HUES64 (cell line): ENCODE data around the gene ENDOV.

Experiments
- H3K27ac ChIP-seq: 2 replicates; pipeline ENCODE4 v1.7.0; 2013; ENCODE audit warnings: low read depth, low read length, inconsistent platforms
- H3K27me3 ChIP-seq: 2 replicates; pipeline ENCODE4 v1.6.1; 2013; ENCODE audit warnings: mild to moderate bottlenecking, low read length; ENCODE audit not compliant: insufficient read depth
- H3K36me3 ChIP-seq: 2 replicates; pipeline ENCODE4 v1.6.1; 2013; ENCODE audit warnings: mild to moderate bottlenecking, low read length; ENCODE audit not compliant: insufficient read depth
- H3K4me1 ChIP-seq: 2 replicates; pipeline ENCODE4 v1.6.1; 2013; ENCODE audit warnings: mild to moderate bottlenecking, low read length, moderate library complexity; ENCODE audit not compliant: insufficient read depth
- H3K4me3 ChIP-seq: 2 replicates; pipeline ENCODE4 v1.5.1; 2013; ENCODE audit warnings: mild to moderate bottlenecking, low read length, moderate library complexity
- H3K9ac ChIP-seq: 2 replicates; pipeline ENCODE4 v1.6.1; 2013; ENCODE audit warnings: mild to moderate bottlenecking, low read depth, low read length
- H3K9me3 ChIP-seq: 2 replicates; pipeline ENCODE4 v1.6.1; 2013; ENCODE audit warnings: low read depth, low read length; ENCODE audit not compliant: insufficient read depth
- WGBS: fragments of 150-250, 120-280 bp; methylation state at CpG from one replicate; pipeline ENCODE4 v1.1.7; 2013; ENCODE audit warnings: missing lambda C conversion rate; 5-methylcytosine and 5-hydroxymethylcytosine counted together

The ENDOV gene

DNA sequence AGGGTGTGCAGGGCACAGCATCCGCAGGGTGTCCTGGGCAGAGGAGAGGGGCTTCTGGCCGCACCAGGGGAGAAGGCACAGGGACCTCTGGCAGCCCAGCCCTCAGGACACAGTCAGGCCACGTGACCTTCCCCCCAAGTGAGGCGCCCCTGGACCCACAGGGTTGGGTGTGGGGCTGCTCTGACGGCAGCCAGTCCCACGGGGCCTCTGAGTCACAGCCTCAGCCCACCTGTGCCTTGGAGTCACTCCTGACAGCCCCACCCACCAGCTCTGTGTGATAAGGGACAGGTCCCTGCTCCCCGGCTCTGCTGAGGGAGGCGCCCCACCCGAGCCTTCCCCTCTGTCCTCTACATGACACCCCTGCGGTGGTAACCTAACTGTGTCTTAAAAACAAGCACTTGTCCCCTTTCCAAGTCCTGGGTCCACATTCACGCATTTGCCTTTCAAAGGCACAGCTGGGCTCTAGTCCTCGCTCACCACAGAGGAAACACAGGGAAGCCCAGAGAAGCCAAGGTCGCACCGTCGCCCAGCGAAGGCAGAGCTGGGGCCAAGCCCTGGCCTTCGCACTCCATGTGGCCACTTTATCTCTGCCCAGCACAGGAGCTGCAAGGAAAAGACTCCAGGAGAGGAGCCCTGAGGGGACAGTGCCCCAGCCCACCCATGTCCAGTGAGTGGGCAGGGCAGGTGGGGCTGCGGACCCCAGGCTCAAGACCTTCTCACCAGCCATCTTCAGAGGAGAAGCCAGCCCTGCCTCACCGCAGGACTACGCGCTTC is 66.5 kb downstream of the ENDOV start:
- H3K4me3 ChIP-seq: no peak overlapping the region
- no peaks in the 10 kb centered on the region for H3K9me3 ChIP-seq
- H3K36me3 ChIP-seq: no peaks in the 10 kb centered on the region
- H3K9ac ChIP-seq: no peak overlapping the region
- no peak overlapping the region for H3K27ac ChIP-seq
- H3K4me1 ChIP-seq: 0 out of 2 replicates have a peak, but pooled peaks cover 3% of the 10 kb centered on the region
- peaks cover 75% of the 10 kb centered on the region for H3K27me3 ChIP-seq
- WGBS: 49% methylated on average over 21 of the region's 21 CpGs

DNA sequence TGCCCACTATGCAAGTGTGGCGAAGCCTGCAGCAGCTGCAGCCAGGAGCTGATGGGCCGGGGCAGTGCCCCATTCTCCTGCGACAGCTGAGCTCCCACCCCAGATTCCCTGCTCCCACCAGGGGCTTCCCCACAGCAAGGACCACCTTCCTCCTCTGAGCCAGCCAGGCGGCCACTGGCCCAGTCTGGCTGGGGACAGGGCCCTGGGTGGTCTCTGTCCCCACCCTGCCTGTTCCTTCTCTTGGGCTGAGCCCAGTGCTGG is 67.0 kb downstream of the ENDOV start:
- Histone ChIP-seq H3K9ac (no peak overlapping the region), H3K27ac (no peak overlapping the region), H3K27me3 (peaks cover 75% of the 10 kb centered on the region), H3K4me3 (no peak overlapping the region), H3K36me3 (no peaks in the 10 kb centered on the region), H3K4me1 (0 out of 2 replicates have a peak, but pooled peaks cover 3% of the 10 kb centered on the region), H3K9me3 (no peaks in the 10 kb centered on the region)
- WGBS: 87% methylated on average over 4 of the region's 4 CpGs

DNA sequence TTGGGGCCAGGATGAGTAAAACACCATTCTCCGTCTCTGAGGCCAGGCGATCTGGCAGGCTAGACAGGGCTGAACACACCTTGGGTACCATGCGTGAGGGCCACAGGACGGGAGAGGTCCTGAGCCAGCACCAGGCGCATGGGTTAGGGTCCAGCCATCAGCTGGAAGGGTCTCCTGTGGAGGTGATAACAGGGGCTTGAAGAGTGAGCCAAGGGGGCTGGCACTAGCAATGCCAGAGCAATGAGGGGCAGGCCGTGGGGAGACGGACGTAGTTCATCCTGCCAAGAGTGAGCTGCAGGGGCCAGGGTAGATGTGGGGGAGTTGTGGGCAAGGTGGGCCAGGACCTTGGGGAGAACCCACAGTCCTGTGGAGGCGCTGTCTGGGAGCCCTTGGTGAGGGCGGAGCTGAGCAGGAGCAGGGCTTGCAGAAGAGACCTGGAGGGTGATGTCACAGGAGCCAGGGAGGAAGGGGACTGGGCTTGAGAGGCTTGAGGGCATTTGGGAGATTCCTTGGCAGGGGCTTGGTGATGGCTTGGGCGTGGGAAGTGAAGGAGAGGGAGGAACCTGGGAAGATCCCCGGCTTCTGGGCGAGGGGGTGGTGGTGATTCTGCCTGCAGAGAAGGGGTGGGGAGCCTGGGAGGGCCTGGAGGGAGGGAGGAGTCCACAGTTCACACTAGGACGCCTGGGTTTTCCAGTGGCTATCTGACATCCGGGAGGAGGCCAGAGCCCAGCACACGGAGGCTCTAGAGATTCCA is 67.8 kb downstream of the ENDOV start:
- H3K4me1 ChIP-seq: 0 out of 2 replicates have a peak, but pooled peaks cover 3% of the 10 kb centered on the region
- H3K27ac ChIP-seq: no peak overlapping the region
- no peaks in the 10 kb centered on the region for H3K36me3 ChIP-seq
- no peaks in the 10 kb centered on the region for H3K9me3 ChIP-seq
- no peak overlapping the region for H3K4me3 ChIP-seq
- 73% methylated on average over 16 of the region's 16 CpGs for WGBS
- H3K27me3 ChIP-seq: peaks cover 74% of the 10 kb centered on the region
- H3K9ac ChIP-seq: no peak overlapping the region

DNA sequence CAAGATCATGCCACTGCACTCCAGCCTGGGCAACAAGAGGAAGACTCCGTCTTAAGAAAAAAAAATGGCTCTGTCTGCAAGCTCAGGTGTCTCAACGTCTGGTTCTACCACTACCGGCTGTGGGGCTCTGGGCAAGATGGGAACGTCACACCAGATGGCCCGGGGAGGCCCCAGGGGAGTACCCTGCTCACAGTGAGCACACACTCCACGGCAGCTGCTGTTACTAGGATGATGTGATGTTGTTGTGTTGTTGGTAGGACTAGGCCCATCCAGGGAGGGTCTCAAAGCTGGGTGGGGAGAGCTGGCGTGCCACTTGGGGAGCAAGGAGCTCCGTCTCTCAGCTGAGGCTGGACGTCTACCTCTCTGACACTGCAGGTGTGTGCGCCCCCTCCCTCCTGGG is 70.9 kb downstream of the ENDOV start:
- H3K4me3 ChIP-seq: no peak overlapping the region
- no peaks in the 10 kb centered on the region for H3K36me3 ChIP-seq
- H3K4me1 ChIP-seq: no peaks in the 10 kb centered on the region
- WGBS: 91% methylated on average over 10 of the region's 10 CpGs
- H3K27ac ChIP-seq: no peak overlapping the region
- H3K9ac ChIP-seq: no peak overlapping the region
- no peaks in the 10 kb centered on the region for H3K9me3 ChIP-seq
- peaks cover 46% of the 10 kb centered on the region for H3K27me3 ChIP-seq

DNA sequence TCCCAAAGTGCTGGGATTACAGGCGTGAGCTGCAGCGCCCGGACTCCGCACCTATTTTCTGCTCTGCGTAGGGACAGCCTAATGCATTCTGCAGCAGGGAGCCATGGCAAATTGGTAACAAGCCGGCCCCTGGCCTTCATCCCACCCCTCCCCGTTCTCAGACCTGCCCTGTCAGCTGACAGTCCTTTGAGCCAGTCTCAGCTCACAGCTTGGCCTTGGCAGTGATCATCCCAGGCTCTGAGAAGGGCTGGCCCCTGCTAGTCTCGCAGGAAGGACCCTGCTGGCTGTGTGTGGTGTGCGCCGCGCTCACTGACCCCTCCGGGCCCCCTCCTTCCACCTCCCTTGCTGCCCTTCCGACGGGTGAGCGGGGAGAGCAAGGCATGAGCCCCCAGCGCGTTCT is 71.7 kb downstream of the ENDOV start:
- 67% methylated on average over 17 of the region's 17 CpGs for WGBS
- Histone ChIP-seq H3K27me3 (peaks cover 38% of the 10 kb centered on the region), H3K27ac (no peak overlapping the region), H3K36me3 (no peaks in the 10 kb centered on the region), H3K9me3 (no peaks in the 10 kb centered on the region), H3K4me3 (no peak overlapping the region), H3K4me1 (no peaks in the 10 kb centered on the region), H3K9ac (no peak overlapping the region)

DNA sequence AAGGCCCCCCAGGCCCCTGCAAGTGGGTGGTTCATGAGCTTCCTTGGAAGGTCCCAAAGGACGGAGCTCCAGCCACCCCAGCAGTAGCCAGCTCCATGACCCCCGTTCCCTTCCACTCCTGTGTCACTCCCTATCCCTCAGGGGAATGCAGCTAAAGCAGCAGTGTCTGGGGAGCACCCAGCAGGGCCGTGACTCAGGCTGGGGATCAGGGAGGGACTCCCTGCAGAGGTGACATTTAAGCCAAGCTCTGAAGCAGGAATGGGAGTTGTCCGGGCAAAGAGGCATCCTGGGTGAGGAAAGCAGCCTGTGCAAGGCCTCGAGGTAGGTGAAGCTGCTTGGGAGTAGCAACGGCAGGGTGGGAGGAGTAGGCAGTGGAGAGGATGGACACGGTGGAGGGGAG is 72.5 kb downstream of the ENDOV start:
- Histone ChIP-seq H3K9ac (no peak overlapping the region), H3K4me1 (no peaks in the 10 kb centered on the region), H3K9me3 (no peaks in the 10 kb centered on the region), H3K27me3 (peaks cover 30% of the 10 kb centered on the region), H3K36me3 (no peaks in the 10 kb centered on the region), H3K27ac (no peak overlapping the region), H3K4me3 (no peak overlapping the region)
- WGBS: 72% methylated on average over 7 of the region's 7 CpGs
